Duodenal mucosa (tissue), 2 donors: ENCODE data around the gene CCSER1.

ENCODE experiments used
- H3K27ac ChIP-seq: one replicate; pipeline ENCODE4 v1.7.0; 2013; ENCODE audit warnings: low read depth, low read length
- H3K27me3 ChIP-seq, 2 donors: one replicate each; pipeline ENCODE4 v1.7.0; 2013; ENCODE audit warnings: low read length in 2 of 2, control low read depth in 1 of 2; ENCODE audit not compliant: insufficient read depth in 2 of 2, control insufficient read depth in 1 of 2
- H3K36me3 ChIP-seq, 2 donors: one replicate each; pipeline ENCODE4 v1.7.0; 2013; ENCODE audit warnings: low read length in 2 of 2, control low read depth in 1 of 2; ENCODE audit not compliant: insufficient read depth in 2 of 2, control insufficient read depth in 1 of 2
- H3K4me1 ChIP-seq, 2 donors: one replicate each; pipeline ENCODE4 v1.7.0; 2013; ENCODE audit warnings: low read length in 2 of 2, control low read depth in 1 of 2; ENCODE audit not compliant: insufficient read depth in 2 of 2, control insufficient read depth in 1 of 2
- H3K4me3 ChIP-seq, 2 donors: one replicate each; pipeline ENCODE4 v1.7.0; 2013; ENCODE audit warnings: low read length in 2 of 2, low read depth in 1 of 2
- H3K9ac ChIP-seq, 2 donors: one replicate each; pipeline ENCODE4 v1.7.0; 2013; ENCODE audit warnings: low read length in 2 of 2, low read depth in 1 of 2
- H3K9me3 ChIP-seq, 2 donors: one replicate each; pipeline ENCODE4 v1.7.0; 2013; ENCODE audit warnings: low read length in 2 of 2, control low read depth in 1 of 2; ENCODE audit not compliant: control insufficient read depth in 1 of 2

Gene CCSER1

GRCh38 chr4:90103991-90104390 lies 23.2 kb upstream of the CCSER1 start:
- H3K4me1 ChIP-seq: no peaks in the 10 kb centered on the region
- H3K9ac ChIP-seq: no peak overlapping the region
- no peak overlapping the region for H3K27ac ChIP-seq
- H3K36me3 ChIP-seq: no peaks in the 10 kb centered on the region
- H3K27me3 ChIP-seq: no peaks in the 10 kb centered on the region
- no peaks in the 10 kb centered on the region for H3K9me3 ChIP-seq
- H3K4me3 ChIP-seq: no peak overlapping the region

GRCh38 chr4:90105274-90105673 lies 21.9 kb upstream of the CCSER1 start:
- no peaks in the 10 kb centered on the region for H3K4me1 ChIP-seq
- no peak overlapping the region for H3K4me3 ChIP-seq
- no peak overlapping the region for H3K9ac ChIP-seq
- H3K27ac ChIP-seq: no peak overlapping the region
- no peaks in the 10 kb centered on the region for H3K36me3 ChIP-seq
- no peaks in the 10 kb centered on the region for H3K9me3 ChIP-seq
- H3K27me3 ChIP-seq: no peaks in the 10 kb centered on the region

- Histone ChIP-seq H3K36me3 (no peaks in the 10 kb centered on the region), H3K4me1 (no peaks in the 10 kb centered on the region)
Measured at GRCh38 chr4:90112715-90113114, 14.5 kb upstream of the CCSER1 start.

GRCh38 chr4:90113881-90114457 lies 13.2 kb upstream of the CCSER1 start:
- Histone ChIP-seq H3K9me3 (no peaks in the 10 kb centered on the region), H3K27ac (no peak overlapping the region), H3K36me3 (no peaks in the 10 kb centered on the region), H3K27me3 (no peaks in the 10 kb centered on the region), H3K4me1 (no peaks in the 10 kb centered on the region), H3K9ac (no peak overlapping the region), H3K4me3 (no peak overlapping the region)

More at GRCh38 chr4:90112715-90113114, 14.5 kb upstream of the CCSER1 start:
- H3K27ac ChIP-seq: no peak overlapping the region
- H3K9me3 ChIP-seq: no peaks in the 10 kb centered on the region
- H3K9ac ChIP-seq: no peak overlapping the region
- no peaks in the 10 kb centered on the region for H3K27me3 ChIP-seq
- no peak overlapping the region for H3K4me3 ChIP-seq

GRCh38 chr4:90118527-90119195 lies 8.5 kb upstream of the CCSER1 start:
- Histone ChIP-seq H3K4me3 (no peak overlapping the region), H3K9me3 (no peaks in the 10 kb centered on the region), H3K36me3 (no peaks in the 10 kb centered on the region), H3K27me3 (no peaks in the 10 kb centered on the region), H3K9ac (no peak overlapping the region), H3K4me1 (no peaks in the 10 kb centered on the region), H3K27ac (no peak overlapping the region)

GRCh38 chr4:90120037-90120436 lies 7.2 kb upstream of the CCSER1 start:
- Histone ChIP-seq H3K4me3 (no peak overlapping the region), H3K9ac (no peak overlapping the region), H3K27ac (no peak overlapping the region), H3K36me3 (no peaks in the 10 kb centered on the region), H3K9me3 (no peaks in the 10 kb centered on the region), H3K27me3 (no peaks in the 10 kb centered on the region), H3K4me1 (no peaks in the 10 kb centered on the region)

GRCh38 chr4:90120815-90121214 lies 6.4 kb upstream of the CCSER1 start:
- no peaks in the 10 kb centered on the region for H3K4me1 ChIP-seq
- no peak overlapping the region for H3K4me3 ChIP-seq
- H3K9ac ChIP-seq: no peak overlapping the region

GRCh38 chr4:90121676-90122354 lies 5.4 kb upstream of the CCSER1 start:
- H3K36me3 ChIP-seq: no peaks in the 10 kb centered on the region
- H3K27ac ChIP-seq: no peak overlapping the region
- H3K9ac ChIP-seq: no peak overlapping the region
- no peaks in the 10 kb centered on the region for H3K27me3 ChIP-seq
- no peaks in the 10 kb centered on the region for H3K4me1 ChIP-seq
- no peak overlapping the region for H3K4me3 ChIP-seq
- H3K9me3 ChIP-seq: no peaks in the 10 kb centered on the region

More at GRCh38 chr4:90120815-90121214, 6.4 kb upstream of the CCSER1 start:
- Histone ChIP-seq H3K27ac (no peak overlapping the region), H3K36me3 (no peaks in the 10 kb centered on the region), H3K27me3 (no peaks in the 10 kb centered on the region), H3K9me3 (no peaks in the 10 kb centered on the region)

GRCh38 chr4:90122355-90122748 lies 4.8 kb upstream of the CCSER1 start:
- H3K27ac ChIP-seq: no peak overlapping the region
- H3K9me3 ChIP-seq: no peaks in the 10 kb centered on the region
- H3K4me3 ChIP-seq: no peak overlapping the region
- no peaks in the 10 kb centered on the region for H3K36me3 ChIP-seq
- no peaks in the 10 kb centered on the region for H3K4me1 ChIP-seq
- no peaks in the 10 kb centered on the region for H3K27me3 ChIP-seq
- no peak overlapping the region for H3K9ac ChIP-seq

GRCh38 chr4:90124276-90124675 lies 2.9 kb upstream of the CCSER1 start:
- H3K27ac ChIP-seq: no peak overlapping the region
- H3K4me3 ChIP-seq: no peak overlapping the region
- no peaks in the 10 kb centered on the region for H3K27me3 ChIP-seq
- H3K4me1 ChIP-seq: peaks cover 0 to 7% of the 10 kb centered on the region in 2 donors
- H3K9ac ChIP-seq: no peak overlapping the region
- H3K36me3 ChIP-seq: no peaks in the 10 kb centered on the region
- H3K9me3 ChIP-seq: no peaks in the 10 kb centered on the region
